IMR-90 (cell line): ENCODE data around the gene NCCRP1.

Experiments used
- CHD1 ChIP-seq: IDR thresholded peaks from 2 replicates; pipeline ENCODE4 v1.6.1; 2012; ENCODE audit warnings: low read depth, low read length, improper control_type of control experiment
- CTCF ChIP-seq: conservative IDR thresholded peaks from 2 replicates; pipeline ENCODE4 v1.5.1; 2012; ENCODE audit warnings: mild to moderate bottlenecking, low read depth, low read length, improper control_type of control experiment
- FOS ChIP-seq: fragments of 150-350 bp; IDR thresholded peaks from 2 replicates; pipeline ENCODE4 v1.6.1; 2016; ENCODE audit warnings: low read depth, low read length
- MAFK ChIP-seq: IDR thresholded peaks from 2 replicates; pipeline ENCODE4 v1.6.1; 2012; ENCODE audit warnings: low read depth, low read length, improper control_type of control experiment
- MAZ ChIP-seq: IDR thresholded peaks from 2 replicates; pipeline ENCODE4 v1.6.1; 2012; ENCODE audit warnings: low read depth, mild to moderate bottlenecking, low read length, improper control_type of control experiment, moderate library complexity, borderline replicate concordance
- POLR2A ChIP-seq: IDR thresholded peaks from 2 replicates; pipeline ENCODE4 v1.6.1; 2012; ENCODE audit warnings: mild to moderate bottlenecking, low read depth, low read length
- RAD21 ChIP-seq: IDR thresholded peaks from 2 replicates; pipeline ENCODE4 v1.6.1; 2012; ENCODE audit warnings: low read length, improper control_type of control experiment
- RCOR1 ChIP-seq: IDR thresholded peaks from 2 replicates; pipeline ENCODE4 v1.6.1; 2012; ENCODE audit warnings: mild to moderate bottlenecking, low read length, improper control_type of control experiment; ENCODE audit not compliant: insufficient replicate concordance
- SMC3 ChIP-seq: fragments of 150-350 bp; IDR thresholded peaks from 2 replicates; pipeline ENCODE4 v1.6.1; 2016; ENCODE audit warnings: low read depth, mild to moderate bottlenecking, antibody characterized with exemption, low read length, moderate library complexity

- TF ChIP-seq CHD1 = no peak
- TF ChIP-seq CTCF = no peak
- no peak for TF ChIP-seq POLR2A
- TF ChIP-seq RAD21 = no peak
- TF ChIP-seq MAFK = no peak
- no peak for TF ChIP-seq SMC3
- TF ChIP-seq FOS = no peak
- no peak for TF ChIP-seq RCOR1
- TF ChIP-seq MAZ = no peak
Measured at GRCh38 chr19:39238944-39239343, 42.2 kb downstream of the NCCRP1 start.
